Karpas-422 (cell line): Measurements from ENCODE around the gene NLGN4Y. TPM values are rescaled to one million over a fixed set of nuclear protein-coding genes. Genes with fewer than 3 reads are reported as not detected.

Experiments used
- DNase-seq: peaks from one replicate; pipeline ENCODE4 v3.0.0-alpha.2; 2015
- H2AFZ ChIP-seq: fragments of 200-600 bp; sonication (generic); 2 replicates; pipeline ENCODE4 v1.6.1; 2014; ENCODE audit warnings: antibody characterized with exemption, low read length, mixed read lengths
- H3K27ac ChIP-seq: fragments of 200-600 bp; sonication (generic); 2 replicates; pipeline ENCODE4 v1.5.1; 2014; ENCODE audit warnings: mild to moderate bottlenecking, low read length, moderate library complexity
- H3K27me3 ChIP-seq: fragments of 200-600 bp; sonication (generic); 2 replicates; pipeline ENCODE4 v1.6.1; 2014; ENCODE audit warnings: low read length, mixed read lengths
- H3K36me3 ChIP-seq: fragments of 200-600 bp; sonication (generic); 2 replicates; pipeline ENCODE4 v1.6.1; 2014; ENCODE audit warnings: low read length, mixed read lengths; ENCODE audit not compliant: insufficient read depth
- H3K4me1 ChIP-seq: fragments of 200-600 bp; sonication (generic); 2 replicates; pipeline ENCODE4 v1.6.1; 2014; ENCODE audit warnings: mild to moderate bottlenecking, low read length, mixed read lengths
- H3K4me2 ChIP-seq: fragments of 200-600 bp; sonication (generic); 2 replicates; pipeline ENCODE4 v1.6.1; 2014; ENCODE audit warnings: low read length, low read depth, mild to moderate bottlenecking; ENCODE audit not compliant: poor library complexity, severe bottlenecking
- H3K4me3 ChIP-seq: fragments of 200-600 bp; sonication (generic); 2 replicates; pipeline ENCODE4 v1.5.1; 2014; ENCODE audit warnings: mild to moderate bottlenecking, antibody characterized with exemption, low read length, mixed read lengths
- H3K79me2 ChIP-seq: fragments of 200-600 bp; sonication (generic); 2 replicates; pipeline ENCODE4 v1.6.1; 2014; ENCODE audit warnings: mild to moderate bottlenecking, low read length, mixed read lengths
- H3K9ac ChIP-seq: fragments of 200-600 bp; sonication (generic); 2 replicates; pipeline ENCODE4 v1.6.0; 2014; ENCODE audit warnings: low read length
- H3K9me2 ChIP-seq: fragments of 200-600 bp; sonication (generic), shearing (Covaris generic); replicated peaks from 2 replicates; pipeline ENCODE4 v1.6.0; 2014; ENCODE audit warnings: mild to moderate bottlenecking, low read length, moderate library complexity; ENCODE audit not compliant: insufficient read depth
- H3K9me3 ChIP-seq: fragments of 300-700, 200-600 bp; sonication (generic); 2 replicates; pipeline ENCODE4 v1.6.1; 2014; ENCODE audit warnings: low read length, mixed read lengths
- H4K20me1 ChIP-seq: fragments of 200-600 bp; sonication (generic); 2 replicates; pipeline ENCODE4 v1.6.1; 2014; ENCODE audit warnings: mild to moderate bottlenecking, antibody characterized with exemption, low read length, low read depth; ENCODE audit not compliant: insufficient read depth
- total RNA-seq: library from RNA; depleted of rRNA; stranded (reverse); fragments of >200 nt; shearing (Covaris generic); gene quantifications from 2 replicates; pipeline ENCODE4 v1.2.3, GENCODE V29; 2014; ENCODE audit warnings: low replicate concordance; rRNA removed

NLGN4Y gene
- not detected in 2 replicates for total RNA-seq

GRCh38 chrY:14524272-14525231, at the start of gene NLGN4Y:
TSS of gene NLGN4Y (plus strand) at chrY:14524529. CDS start at chrY:14622120, 97,591 bp downstream.
- H3K9me3 ChIP-seq, result no peaks in the 10 kb centered on the region
- no peaks in the 10 kb centered on the region for H3K27me3 ChIP-seq
- no peaks in the 10 kb centered on the region for H3K36me3 ChIP-seq
- no peak within 1 kb of the TSS for H3K27ac ChIP-seq
- no peak within 1 kb of the TSS for H2AFZ ChIP-seq
- no peak within 1 kb of the TSS for H3K4me2 ChIP-seq
- H4K20me1 ChIP-seq, result no peaks in the 10 kb centered on the region
- no peaks in the 10 kb centered on the region for H3K4me1 ChIP-seq
- no peak within 1 kb of the TSS for H3K4me3 ChIP-seq
- H3K9ac ChIP-seq, result no peak within 1 kb of the TSS
- no peak for DNase-seq
- H3K79me2 ChIP-seq, result no peaks in the 10 kb centered on the region
- no peaks in the 10 kb centered on the region for H3K9me2 ChIP-seq

- H3K9me2 ChIP-seq, result no peaks in the 10 kb centered on the region
- no peaks in the 10 kb centered on the region for H4K20me1 ChIP-seq
- H3K27me3 ChIP-seq, result no peaks in the 10 kb centered on the region
- H3K9me3 ChIP-seq, result no peaks in the 10 kb centered on the region
- H3K27ac ChIP-seq, result no peak overlapping the region
- H3K4me1 ChIP-seq, result no peaks in the 10 kb centered on the region
- H3K9ac ChIP-seq, result no peak overlapping the region
- no peak for DNase-seq
- no peaks in the 10 kb centered on the region for H3K36me3 ChIP-seq
- H3K79me2 ChIP-seq, result no peaks in the 10 kb centered on the region
- no peak overlapping the region for H2AFZ ChIP-seq
- H3K4me3 ChIP-seq, result no peak overlapping the region
- H3K4me2 ChIP-seq, result no peak overlapping the region
Observed at GRCh38 chrY:14485935-14486334, 38.4 kb upstream of the NLGN4Y start.

GRCh38 chrY:14490226-14490625, 34.1 kb upstream of the NLGN4Y start:
- no peaks in the 10 kb centered on the region for H4K20me1 ChIP-seq

GRCh38 chrY:14498071-14498470, 26.3 kb upstream of the NLGN4Y start:
- no peak overlapping the region for H3K9ac ChIP-seq
- no peaks in the 10 kb centered on the region for H3K4me1 ChIP-seq
- no peak overlapping the region for H3K27ac ChIP-seq
- H3K27me3 ChIP-seq, result no peaks in the 10 kb centered on the region
- DNase-seq, result no peak
- no peaks in the 10 kb centered on the region for H4K20me1 ChIP-seq
- H2AFZ ChIP-seq, result no peak overlapping the region
- H3K4me3 ChIP-seq, result no peak overlapping the region
- H3K36me3 ChIP-seq, result no peaks in the 10 kb centered on the region
- H3K4me2 ChIP-seq, result no peak overlapping the region
- H3K9me2 ChIP-seq, result no peaks in the 10 kb centered on the region
- H3K79me2 ChIP-seq, result no peaks in the 10 kb centered on the region
- no peaks in the 10 kb centered on the region for H3K9me3 ChIP-seq

More at GRCh38 chrY:14490226-14490625, 34.1 kb upstream of the NLGN4Y start:
- Histone ChIP-seq H2AFZ (no peak overlapping the region), H3K27me3 (no peaks in the 10 kb centered on the region), H3K79me2 (no peaks in the 10 kb centered on the region), H3K9ac (no peak overlapping the region), H3K4me3 (no peak overlapping the region), H3K36me3 (no peaks in the 10 kb centered on the region), H3K4me2 (no peak overlapping the region), H3K27ac (no peak overlapping the region), H3K9me3 (no peaks in the 10 kb centered on the region), H3K4me1 (no peaks in the 10 kb centered on the region), H3K9me2 (no peaks in the 10 kb centered on the region)
- no peak for DNase-seq

- H3K9me3 ChIP-seq, result no peaks in the 10 kb centered on the region
- H4K20me1 ChIP-seq, result no peaks in the 10 kb centered on the region
- no peaks in the 10 kb centered on the region for H3K9me2 ChIP-seq
- H2AFZ ChIP-seq, result no peak overlapping the region
- no peak for DNase-seq
- no peaks in the 10 kb centered on the region for H3K4me1 ChIP-seq
- no peak overlapping the region for H3K27ac ChIP-seq
- no peaks in the 10 kb centered on the region for H3K79me2 ChIP-seq
- no peaks in the 10 kb centered on the region for H3K27me3 ChIP-seq
- H3K4me3 ChIP-seq, result no peak overlapping the region
- no peak overlapping the region for H3K4me2 ChIP-seq
- H3K36me3 ChIP-seq, result no peaks in the 10 kb centered on the region
- no peak overlapping the region for H3K9ac ChIP-seq
Observed at GRCh38 chrY:14504592-14504991, 19.7 kb upstream of the NLGN4Y start.

- no peaks in the 10 kb centered on the region for H3K4me1 ChIP-seq
- H3K4me2 ChIP-seq, result no peak overlapping the region
Observed at GRCh38 chrY:14522379-14522950, 1.9 kb upstream of the NLGN4Y start.

GRCh38 chrY:14523491-14524271, 648 bp upstream of the NLGN4Y start:
- Histone ChIP-seq H2AFZ (no peak overlapping the region), H3K27ac (no peak overlapping the region), H3K9me3 (no peaks in the 10 kb centered on the region), H4K20me1 (no peaks in the 10 kb centered on the region), H3K9ac (no peak overlapping the region), H3K36me3 (no peaks in the 10 kb centered on the region), H3K4me1 (no peaks in the 10 kb centered on the region), H3K9me2 (no peaks in the 10 kb centered on the region), H3K27me3 (no peaks in the 10 kb centered on the region), H3K79me2 (no peaks in the 10 kb centered on the region), H3K4me3 (no peak overlapping the region), H3K4me2 (no peak overlapping the region)
- no peak for DNase-seq

More at GRCh38 chrY:14522379-14522950, 1.9 kb upstream of the NLGN4Y start:
- Histone ChIP-seq H3K9me2 (no peaks in the 10 kb centered on the region), H2AFZ (no peak overlapping the region), H3K9me3 (no peaks in the 10 kb centered on the region), H3K27me3 (no peaks in the 10 kb centered on the region), H4K20me1 (no peaks in the 10 kb centered on the region), H3K4me3 (no peak overlapping the region), H3K79me2 (no peaks in the 10 kb centered on the region), H3K9ac (no peak overlapping the region), H3K36me3 (no peaks in the 10 kb centered on the region), H3K27ac (no peak overlapping the region)
- DNase-seq, result no peak

GRCh38 chrY:14525315-14525714, 986 bp downstream of the NLGN4Y start:
- H3K4me2 ChIP-seq, result no peak overlapping the region
- no peaks in the 10 kb centered on the region for H3K36me3 ChIP-seq
- no peak overlapping the region for H3K4me3 ChIP-seq
- no peak overlapping the region for H2AFZ ChIP-seq
- no peaks in the 10 kb centered on the region for H3K4me1 ChIP-seq
- H3K9me2 ChIP-seq, result no peaks in the 10 kb centered on the region
- no peaks in the 10 kb centered on the region for H3K27me3 ChIP-seq
- H3K79me2 ChIP-seq, result no peaks in the 10 kb centered on the region
- H3K9ac ChIP-seq, result no peak overlapping the region
- H3K27ac ChIP-seq, result no peak overlapping the region
- no peak for DNase-seq
- no peaks in the 10 kb centered on the region for H4K20me1 ChIP-seq
- no peaks in the 10 kb centered on the region for H3K9me3 ChIP-seq
